GM19023 (cell line): ENCODE results near the gene CD99.
"Not testable (repeated sequence)": the region's sequence is repeated elsewhere in the genome, so short reads cannot be mapped to it uniquely, and the experiment has no call there.

Experiments
- ATAC-seq: cut with Tn5 transposase; IDR thresholded peaks from one replicate; pipeline ENCODE4 v1.9.1; 2021; ENCODE audit warnings: mild to moderate bottlenecking, moderate library complexity; ENCODE audit not compliant: unreplicated experiment

The CD99 gene

DNA sequence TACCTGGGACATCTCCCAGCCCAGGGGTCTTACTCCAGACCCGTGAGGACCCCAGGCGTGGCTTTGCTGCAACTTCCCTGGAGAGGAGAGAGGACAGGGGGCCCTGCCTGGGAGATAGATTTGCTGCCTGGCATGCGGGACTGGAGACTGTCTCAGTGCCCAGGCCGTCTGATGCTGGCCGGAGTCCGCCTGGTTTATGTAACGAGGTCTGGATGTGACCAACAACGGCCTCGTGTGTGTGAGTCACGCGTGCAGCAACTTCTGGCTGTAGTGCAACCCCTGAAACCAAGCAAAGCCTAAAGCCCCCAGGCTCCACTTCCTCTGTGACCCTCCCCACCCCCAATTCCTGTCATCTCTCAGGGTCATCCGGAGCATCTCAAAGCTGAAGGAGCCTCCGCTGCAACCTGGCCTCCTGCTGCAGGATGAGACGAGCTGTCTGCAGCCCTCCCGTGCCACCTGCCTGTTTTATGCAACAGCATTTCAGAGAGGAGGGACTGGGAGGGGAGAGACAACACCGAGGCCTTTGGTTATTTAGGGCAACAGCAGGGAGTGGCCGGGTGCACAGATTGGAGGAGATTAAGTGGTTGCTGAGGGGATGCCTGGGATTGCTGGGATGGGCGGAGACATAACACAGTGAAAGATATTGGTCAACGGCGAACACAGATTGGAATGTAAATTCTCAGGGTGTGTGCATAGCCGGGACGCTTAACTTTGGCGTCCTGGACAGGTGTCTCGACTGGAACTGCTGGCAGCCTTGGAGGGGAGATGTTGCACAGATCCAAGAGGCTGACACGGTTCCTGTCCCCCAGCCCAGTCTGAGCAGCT, 76.7 kb downstream of the CD99 start:
- no peak for ATAC-seq

DNA sequence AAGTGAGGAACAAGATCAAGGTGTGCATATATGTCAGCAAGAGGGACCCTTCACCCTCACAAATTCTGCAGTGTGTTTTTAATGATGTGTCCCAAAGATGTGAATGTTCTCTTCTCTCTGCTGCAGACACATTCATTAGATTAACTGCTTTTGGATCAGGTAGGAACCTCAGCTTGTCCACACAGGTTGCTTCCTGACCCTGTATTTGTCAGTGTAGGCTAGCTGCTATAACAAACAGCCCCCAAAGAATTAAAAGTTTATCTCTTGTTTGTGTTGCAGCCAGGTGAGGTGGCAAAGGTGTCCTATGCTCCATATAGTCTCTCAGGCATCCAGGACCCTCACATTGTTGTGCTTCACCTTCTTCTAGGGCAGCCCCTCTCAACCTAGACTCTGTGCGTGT, 78.5 kb downstream of the CD99 start:
- ATAC-seq: no peak

DNA sequence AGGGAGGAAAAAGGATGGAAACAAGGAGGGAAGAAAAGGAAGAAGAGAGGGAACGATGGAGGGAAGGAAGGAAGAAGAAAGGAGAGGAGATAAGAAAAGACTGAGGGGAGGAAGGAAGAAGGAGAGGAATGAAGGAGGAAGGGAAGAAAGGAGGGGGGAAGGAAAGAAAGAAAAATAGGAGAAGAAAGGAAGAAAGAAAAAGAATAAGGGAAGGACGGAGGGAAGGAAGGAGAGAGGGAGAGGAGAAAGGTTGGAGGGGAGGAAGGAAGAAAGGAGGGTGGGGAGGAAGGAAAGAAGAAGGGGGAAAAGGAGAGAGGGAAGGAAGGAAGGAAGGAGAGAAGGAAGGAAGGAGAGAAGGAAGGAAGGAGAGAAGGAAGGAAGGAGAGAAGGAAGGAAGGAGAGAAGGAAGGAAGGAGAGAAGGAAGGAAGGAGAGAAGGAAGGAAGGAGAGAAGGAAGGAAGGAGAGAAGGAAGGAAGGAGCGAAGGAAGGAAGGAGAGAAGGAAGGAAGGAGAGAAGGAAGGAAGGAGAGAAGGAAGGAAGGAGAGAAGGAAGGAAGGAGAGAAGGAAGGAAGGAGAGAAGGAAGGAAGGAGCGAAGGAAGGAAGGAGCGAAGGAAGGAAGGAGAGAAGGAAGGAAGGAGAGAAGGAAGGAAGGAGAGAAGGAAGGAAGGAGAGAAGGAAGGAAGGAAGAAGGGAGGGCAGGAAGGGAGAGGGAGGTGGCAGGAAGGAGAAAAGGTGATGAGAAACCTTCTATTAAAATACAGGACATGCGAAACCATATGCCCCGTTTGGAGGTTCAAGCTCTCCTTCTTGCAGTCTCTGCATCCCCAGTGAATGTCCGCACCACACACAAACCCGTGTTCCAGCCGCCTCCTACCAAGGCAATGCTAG, 82.3 kb downstream of the CD99 start:
- not testable (repeated sequence) for ATAC-seq

DNA sequence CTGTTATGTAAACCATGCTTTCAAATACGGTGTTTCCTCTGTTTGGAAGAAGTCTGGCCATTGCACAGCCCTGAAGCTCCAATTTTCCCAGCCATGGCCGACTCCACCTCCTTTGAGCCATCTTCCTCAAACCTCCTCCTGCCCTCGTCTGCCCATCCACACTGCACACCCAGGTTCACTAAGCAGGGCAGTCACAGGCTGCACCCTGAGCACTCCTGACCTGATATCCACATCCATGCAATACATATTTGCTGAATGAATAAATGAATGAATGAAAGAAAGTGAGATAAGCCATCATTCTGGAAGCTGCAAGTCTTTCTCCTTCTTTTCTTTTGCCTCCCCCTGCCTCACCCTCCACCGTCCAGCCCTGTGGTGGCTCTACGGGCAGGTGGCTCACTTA, 83.0 kb downstream of the CD99 start:
- ATAC-seq: no peak

DNA sequence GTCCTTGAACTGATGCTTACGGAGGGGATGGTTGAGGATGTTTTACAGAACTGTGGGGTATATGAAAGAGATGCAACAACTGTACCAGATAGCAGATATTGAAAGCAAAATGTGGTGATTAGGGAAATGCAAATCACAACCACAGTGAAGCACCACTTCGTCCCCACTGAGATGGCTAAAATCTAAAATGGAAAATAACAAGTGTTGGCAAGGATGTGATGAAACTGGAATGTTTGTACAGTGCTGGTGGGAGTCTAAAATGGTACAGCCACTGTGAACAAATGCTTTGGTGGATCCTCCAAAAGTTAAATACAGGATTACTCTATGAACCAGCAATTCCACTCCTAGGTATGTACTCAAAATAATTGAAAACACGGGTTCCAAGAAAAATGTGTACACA, 83.7 kb downstream of the CD99 start:
- ATAC-seq: no peak

DNA sequence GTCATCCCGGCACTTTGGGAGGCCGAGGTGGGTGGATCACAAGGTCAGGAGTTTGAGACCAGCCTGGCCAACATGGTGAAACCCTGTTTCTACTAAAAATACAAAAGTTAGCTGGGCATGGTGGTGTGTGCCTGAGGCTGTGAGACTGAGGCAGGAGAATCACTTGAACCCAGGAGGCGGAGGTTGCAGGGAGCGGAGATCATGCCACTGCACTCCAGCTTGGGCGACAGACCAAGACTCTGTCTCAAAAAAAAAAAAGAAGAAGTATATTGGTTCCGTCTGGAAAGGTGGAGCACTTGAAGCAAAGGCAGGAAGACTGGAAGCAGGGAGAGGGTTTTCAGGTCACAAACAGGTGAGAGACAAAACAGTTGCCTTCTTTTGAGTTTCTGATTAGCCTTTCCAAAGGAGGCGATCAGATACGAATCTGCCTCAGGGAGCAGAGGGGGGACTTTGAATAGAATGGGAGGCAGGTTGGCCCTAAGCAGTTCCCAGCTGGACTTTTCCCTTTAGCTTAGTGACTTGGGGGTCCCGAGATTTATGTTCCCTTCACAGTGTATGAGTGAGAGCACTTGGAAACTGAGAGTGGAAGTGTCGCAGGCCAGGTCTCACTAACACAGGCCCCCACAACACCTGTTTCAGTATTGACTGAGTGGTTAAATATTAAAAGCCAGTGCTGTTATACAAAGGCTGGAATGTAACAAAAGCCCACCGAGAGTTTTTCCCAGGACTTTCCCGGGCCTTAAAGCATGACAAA, 89.6 kb downstream of the CD99 start:
- not testable (repeated sequence) for ATAC-seq

DNA sequence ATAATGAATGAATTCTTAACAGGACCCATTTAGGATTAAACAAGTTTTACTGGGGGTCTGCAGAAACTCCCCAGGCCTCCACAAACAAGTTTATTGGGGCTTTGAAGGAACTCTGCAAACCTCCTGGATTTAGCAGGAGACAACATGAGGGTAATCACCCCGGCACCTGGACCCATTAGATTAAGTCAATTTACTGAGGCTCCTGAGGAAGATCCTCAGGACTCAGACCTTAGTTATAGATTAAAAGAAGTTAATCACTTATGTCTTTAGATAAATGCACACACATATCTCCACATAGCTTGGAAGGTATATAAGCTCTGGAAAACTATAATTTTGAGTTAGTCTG, 90.1 kb downstream of the CD99 start:
- ATAC-seq: no peak

DNA sequence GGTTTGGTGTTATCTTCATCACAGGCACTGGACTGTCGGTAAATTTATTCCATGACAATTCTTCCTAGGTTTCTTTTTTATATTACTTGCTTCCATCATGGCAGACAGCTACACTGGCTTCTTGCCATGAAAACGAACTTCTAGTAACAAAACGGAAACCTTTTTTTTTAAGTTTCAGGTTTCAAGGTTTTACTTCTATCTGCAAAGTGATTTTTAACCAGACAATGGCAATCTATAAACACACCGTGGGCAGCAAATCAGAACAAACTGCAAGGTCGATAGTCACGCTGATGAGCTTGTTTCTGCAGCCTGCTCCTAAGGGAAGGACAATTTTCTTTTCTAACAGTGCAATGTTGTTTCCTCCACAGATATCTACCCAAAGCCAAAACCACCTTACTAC, 90.6 kb downstream of the CD99 start:
- ATAC-seq: no peak

DNA sequence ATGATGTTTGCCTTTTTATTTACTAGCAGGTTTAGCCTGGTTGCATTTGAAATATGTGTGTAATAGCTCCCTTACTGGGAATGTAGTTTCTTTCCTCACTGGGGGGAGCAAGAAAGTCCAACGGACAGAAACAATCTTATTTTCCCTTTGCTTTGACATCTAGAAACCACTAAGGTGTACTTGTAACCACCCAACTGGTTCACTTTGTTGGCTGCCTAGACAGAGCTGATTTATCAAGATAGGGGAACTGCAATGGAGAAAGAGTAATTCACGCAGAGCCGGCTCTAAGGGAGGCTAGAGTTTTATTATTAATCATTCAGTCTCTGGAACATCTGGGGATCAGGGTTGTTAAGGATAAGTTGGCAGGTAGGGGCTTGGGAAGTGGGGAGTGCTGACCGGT, 91.1 kb downstream of the CD99 start:
- no peak for ATAC-seq

DNA sequence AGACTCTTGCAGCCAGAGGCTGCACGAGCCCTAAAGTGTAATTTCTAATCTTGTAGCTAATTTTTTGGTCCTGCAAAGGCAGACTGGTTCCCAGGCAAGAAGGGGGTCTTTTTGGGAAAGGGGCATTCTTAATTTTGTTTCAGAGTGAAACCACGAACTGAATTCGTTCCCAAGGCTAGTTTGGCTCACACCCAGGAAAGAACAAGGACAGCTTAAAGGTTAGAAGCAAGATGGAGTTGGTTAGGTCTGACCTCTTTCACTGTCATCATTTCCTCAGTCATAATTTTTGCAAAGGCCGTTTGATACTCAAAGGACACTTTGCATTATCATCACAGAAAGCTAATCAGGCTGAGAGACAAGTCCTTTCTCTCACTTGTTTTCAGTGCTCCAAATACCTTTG, 91.7 kb downstream of the CD99 start:
- ATAC-seq: no peak

DNA sequence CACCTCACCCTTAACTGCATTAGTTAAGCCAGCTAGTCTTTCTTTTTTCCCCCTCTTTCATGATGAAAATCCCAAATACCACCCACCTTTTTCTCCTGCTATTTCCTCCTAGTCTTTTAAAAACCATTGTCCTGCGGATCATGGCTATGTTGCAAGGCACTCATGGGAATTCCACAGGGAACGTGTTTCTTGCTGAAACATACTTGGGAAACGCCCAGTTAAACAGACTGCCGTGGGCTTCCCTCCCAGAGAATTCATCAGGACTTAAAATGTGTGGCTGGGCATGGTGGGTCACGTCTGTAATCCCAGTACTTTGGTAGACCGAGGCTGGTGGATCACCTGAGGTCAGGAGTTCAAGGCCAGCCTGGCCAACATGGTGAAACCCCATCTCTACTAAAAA, 92.9 kb downstream of the CD99 start:
- ATAC-seq: no peak

DNA sequence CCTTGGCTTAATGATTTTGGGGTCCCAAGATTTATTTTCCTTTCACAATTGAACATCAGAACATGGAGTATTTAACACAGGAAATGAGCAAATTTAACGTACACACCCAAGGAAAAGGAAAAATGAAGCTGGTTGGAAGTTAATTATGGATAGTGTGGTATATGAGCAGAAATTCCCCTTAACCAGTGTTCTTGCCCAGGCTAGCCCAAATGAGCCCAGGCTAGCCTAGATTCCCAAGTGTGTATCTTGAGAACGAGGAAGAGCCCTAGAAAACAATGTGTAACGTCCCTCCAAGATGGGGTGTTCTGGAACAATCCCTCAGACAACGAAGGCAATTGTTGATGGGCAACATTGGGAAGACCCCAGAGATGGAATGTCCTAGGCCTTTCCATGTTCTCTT, 94.4 kb downstream of the CD99 start:
- no peak for ATAC-seq

DNA sequence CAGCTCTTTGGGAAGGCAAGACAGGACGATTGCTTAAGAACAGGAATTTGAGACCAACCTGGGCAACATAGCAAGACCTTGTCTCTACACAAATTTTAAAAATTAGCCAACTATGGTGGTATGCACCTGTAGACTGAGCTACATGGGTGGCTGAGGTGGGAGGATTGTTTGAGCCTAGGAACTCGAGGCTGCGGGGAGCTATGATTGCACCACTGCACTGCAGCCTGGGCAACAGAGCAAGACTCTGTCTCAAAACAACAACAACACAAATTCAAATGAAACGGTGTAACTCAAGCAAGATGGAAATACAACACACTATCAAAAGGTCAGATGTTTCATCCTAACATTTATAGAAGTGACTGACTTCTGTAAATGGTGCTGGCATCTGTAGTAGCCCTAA, 97.9 kb downstream of the CD99 start:
- no peak for ATAC-seq

DNA sequence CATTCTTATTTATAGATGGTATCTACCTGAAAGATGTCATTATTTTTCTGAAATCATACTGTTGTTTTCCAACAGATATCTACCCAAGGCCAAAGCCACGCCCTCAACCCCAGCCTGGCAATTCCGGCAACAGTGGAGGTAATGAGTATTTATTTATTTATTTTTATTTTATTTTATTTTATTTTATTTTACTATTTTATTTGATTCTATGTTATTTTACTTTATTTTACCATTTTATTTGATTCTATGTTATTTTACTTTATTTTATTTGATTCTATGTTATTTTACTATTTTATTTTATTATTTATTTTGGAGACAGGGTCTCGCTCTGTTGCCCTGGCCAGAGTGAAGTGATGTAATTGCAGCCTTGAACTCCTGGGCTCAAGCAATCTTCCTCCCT, 98.5 kb downstream of the CD99 start:
- no peak for ATAC-seq
